GM18858 (cell line): ENCODE results near the gene TMCC3.
"Not testable (repeated sequence)": the region's sequence is repeated elsewhere in the genome, so short reads cannot be mapped to it uniquely, and the experiment has no call there.

Experiments
- ATAC-seq: cut with Tn5 transposase; IDR thresholded peaks from one replicate; pipeline ENCODE4 v1.9.1; 2021; ENCODE audit not compliant: unreplicated experiment

The TMCC3 gene, protein sequence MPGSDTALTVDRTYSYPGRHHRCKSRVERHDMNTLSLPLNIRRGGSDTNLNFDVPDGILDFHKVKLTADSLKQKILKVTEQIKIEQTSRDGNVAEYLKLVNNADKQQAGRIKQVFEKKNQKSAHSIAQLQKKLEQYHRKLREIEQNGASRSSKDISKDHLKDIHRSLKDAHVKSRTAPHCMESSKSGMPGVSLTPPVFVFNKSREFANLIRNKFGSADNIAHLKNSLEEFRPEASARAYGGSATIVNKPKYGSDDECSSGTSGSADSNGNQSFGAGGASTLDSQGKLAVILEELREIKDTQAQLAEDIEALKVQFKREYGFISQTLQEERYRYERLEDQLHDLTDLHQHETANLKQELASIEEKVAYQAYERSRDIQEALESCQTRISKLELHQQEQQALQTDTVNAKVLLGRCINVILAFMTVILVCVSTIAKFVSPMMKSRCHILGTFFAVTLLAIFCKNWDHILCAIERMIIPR

DNA sequence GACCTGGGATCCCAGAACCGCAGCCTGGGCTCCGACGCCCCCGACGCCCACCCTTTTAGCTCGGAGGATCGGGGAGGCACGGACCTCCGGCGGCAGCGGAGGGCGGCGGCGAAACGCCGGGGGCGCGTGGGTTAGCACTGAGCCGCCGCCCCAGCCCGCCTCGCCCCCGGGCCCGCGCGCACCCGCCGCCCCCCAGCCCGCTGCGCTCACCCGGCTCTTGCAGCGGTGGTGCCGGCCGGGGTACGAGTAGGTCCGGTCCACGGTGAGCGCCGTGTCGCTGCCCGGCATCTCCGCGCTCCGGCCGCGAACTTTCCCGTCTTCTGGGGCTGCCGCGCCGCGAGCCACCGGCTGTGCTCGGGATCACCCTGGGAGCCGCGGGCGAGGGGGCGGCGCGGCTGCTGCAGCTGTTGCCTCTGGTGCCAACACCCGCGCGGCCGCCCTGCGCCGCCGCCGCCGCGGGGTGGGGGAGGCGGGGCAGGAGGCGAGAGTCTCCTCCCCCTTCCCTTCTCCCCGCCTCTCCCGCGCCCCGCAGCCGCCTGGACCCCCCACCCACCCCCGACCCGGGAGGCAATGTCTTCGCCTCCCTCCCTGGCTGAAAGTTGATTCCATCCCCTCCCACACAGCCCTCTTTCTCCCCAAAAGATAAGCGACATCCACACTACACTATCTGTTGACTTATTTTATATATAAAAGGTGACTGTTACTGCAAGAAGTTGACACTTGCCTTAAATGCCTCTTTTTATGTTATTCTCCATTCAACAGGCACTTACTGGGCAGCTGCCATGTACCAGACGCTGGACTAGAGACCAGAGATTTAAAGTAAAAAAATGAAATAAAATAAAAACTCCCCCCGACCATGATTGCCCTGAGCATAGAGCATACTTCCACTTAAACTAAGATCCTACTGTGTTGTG lies at the start of gene TMCC3:
TMCC3 (minus strand) TSS at position 415 of the 914 bp plus-strand sequence; CDS start at position 288, 127 bp downstream.
- ATAC-seq, result no peak

DNA sequence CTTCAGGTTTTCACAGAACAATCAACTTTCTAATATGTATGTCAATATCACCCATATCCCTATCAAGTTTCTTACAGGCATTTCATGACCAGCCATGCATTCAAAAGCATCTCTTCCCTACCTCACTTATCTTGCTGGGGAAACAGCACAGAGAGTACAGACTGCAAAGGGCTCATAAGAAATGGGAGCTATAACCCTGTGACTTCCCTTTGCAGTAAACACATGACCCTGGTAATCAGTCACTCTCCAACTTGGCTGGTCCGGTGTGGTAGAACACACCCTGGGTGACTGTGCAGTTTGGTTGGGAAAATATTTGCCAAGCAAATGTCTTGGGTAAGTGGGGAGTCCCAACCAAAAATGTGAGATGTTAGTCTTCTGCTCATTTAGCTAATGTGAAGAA lies 49.4 kb upstream of the TMCC3 start:
- no peak for ATAC-seq

DNA sequence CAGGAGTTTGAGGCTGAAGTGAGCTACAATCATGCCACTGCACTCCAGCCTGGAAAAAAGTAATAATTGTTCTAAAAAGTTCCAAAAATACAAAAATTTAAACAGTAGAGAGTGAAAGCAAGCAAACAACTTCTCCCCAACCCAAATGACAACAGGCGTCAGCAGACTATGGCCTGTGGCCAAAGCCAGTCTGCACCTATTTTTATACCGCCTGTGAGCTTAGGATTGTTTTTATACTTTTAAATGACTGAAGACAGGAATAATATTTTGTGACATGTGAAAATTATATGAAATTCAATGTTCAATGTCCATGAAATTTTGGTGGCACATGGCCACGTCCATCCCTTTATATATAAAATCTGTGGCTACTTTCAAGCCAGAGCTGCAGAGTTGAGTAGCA lies 48.2 kb upstream of the TMCC3 start:
- no peak for ATAC-seq

DNA sequence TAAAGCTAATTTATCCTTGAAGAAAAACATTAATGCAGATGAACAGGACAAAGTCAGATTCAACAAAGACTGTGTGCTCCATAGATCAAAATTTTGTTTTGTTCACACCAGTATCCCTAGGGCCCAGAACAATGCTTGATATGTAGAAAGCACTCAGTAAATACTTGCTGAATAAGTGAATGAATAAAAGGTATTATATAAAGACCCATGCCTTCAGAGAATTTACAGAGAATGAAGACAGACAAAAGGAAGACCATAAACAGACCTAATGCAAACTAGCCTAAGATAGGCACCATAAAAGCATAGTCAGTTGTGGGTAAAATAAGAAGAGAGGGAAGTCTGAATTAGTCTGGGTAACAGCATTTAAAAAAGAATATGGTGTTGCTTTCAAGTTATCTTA lies 47.3 kb upstream of the TMCC3 start:
- no peak for ATAC-seq

DNA sequence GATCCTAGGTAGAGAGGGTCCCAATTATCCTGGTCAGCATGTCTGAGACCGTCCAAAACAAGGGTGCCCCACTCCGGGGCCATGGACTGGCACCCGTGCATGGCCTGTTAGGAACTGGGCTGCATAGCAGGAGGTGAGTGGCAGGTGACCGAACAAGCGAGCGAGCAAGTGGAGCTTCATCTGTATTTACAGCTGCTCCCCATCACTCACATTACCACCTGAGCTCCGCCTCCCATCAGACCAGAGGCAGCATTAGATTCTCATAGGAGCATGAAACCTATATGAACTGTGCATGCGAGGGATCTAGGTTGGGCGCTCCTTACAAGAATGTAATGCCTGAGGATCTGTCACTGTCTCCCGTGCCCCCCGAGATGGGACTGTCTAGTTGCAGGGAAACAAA lies 44.4 kb upstream of the TMCC3 start:
- ATAC-seq, result no peak

DNA sequence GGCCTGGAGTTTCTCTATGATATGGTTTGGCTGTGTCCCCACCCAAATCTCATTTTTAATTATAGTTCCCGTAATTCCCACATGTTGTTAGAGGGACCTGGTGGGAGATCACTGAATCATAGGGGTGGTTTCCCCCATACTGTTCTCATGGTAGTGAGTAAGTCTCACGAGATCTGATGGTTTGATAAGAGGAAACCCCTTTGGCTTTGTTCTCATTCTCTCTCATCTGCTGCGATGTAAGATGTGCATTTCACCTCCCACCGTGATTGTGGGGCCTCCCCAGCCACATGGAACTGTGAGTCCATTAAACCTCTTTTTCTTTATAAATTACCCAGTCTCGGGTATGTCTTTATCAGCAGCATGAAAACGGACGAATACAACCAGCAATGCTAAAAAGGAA lies 42.5 kb upstream of the TMCC3 start:
- not testable (repeated sequence) for ATAC-seq

DNA sequence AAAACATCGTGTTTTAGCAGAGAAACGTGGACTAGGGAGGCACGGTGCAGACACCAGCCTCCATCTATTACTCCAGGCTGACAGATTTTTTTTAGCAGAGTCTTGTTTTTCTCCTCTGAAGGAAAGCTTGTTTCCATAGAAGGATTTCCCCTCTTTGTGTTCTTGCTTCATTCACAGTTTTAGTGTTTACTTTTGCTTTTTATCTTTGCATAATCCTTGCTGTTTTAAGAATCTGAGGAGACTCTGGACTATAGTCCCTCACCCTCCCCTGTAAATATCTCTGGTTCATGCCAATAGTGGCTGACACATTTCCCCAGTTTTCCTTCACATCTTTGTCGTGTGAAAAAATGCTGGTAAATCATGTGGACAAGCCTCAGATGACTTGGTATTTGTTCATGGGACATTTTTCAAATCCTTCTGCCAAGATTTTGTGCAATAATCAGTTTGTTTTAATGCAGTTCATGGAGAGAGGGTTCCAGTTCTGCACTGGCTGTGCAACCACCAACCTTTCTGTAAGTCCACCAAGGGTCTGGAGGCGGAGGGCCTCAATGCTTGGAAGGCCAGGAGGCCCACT lies 39.9 kb upstream of the TMCC3 start:
- ATAC-seq, result no peak

DNA sequence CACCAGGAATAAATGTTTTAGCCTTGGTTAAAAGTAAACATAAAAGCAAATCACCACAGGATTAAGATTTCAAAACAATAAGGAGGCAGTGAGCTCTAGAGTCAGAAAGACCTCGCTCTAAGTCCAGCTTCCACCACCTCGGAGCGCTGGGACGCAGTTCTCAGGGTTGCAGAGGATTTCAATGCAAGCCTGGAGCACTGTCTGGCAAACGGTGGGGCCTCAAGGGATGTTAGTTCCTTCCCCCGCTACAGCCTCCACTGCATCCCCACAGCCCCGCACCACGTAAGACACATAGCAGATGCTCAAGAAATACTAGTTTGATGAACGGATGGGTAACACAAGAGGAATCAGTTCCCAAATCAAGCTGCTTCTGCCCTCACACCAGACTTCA lies 39.3 kb upstream of the TMCC3 start:
- ATAC-seq, result no peak

DNA sequence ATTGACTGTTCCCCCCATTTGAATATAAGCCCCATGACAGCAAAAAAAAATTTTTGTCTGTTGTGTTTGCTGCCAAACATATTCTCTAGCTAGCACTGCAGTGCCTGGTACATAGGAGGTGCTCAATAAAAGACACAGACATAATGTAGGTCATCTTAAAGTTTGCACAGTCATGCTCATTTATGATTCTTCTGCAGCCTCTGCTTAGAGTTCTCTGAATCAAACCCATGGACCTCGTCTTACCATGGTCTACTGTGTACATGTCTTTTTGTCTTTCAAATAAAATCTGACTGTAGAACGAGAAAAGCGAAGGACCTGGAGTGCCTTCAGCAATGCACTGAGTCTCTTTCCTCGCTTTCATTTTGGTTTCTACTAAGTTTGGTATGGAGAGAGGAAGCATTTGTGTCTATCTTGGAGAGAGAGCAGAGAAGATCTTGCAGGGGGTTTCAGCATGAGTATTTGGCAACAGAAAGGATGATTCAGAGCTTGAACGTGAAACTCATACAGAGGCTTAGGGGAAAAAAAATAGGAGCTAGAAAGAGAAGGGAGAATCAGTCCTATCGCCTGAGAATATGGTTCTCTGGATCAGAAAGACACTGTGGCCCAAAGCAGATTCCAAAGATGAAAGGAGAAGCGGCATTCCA lies 38.8 kb upstream of the TMCC3 start:
- ATAC-seq, result peak; percentile 64

DNA sequence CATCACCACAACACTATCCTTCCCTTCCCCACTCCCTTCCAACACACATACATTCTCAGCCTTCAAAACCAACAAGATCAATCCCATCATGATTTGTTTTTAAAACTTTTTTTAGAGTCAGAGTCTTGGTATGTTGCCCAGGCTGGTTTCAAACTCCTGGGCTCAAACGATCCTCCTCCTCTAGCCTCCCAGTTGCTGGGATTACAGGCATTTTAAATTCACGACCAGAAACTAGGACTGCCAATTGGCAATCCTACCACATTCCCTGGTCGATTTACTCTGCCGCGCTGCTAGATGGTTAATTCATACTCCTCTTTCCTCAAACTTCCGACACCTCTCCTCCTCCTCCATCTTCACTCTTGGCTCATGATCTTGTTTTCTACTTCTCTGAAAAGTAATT lies 37.5 kb upstream of the TMCC3 start:
- no peak for ATAC-seq

DNA sequence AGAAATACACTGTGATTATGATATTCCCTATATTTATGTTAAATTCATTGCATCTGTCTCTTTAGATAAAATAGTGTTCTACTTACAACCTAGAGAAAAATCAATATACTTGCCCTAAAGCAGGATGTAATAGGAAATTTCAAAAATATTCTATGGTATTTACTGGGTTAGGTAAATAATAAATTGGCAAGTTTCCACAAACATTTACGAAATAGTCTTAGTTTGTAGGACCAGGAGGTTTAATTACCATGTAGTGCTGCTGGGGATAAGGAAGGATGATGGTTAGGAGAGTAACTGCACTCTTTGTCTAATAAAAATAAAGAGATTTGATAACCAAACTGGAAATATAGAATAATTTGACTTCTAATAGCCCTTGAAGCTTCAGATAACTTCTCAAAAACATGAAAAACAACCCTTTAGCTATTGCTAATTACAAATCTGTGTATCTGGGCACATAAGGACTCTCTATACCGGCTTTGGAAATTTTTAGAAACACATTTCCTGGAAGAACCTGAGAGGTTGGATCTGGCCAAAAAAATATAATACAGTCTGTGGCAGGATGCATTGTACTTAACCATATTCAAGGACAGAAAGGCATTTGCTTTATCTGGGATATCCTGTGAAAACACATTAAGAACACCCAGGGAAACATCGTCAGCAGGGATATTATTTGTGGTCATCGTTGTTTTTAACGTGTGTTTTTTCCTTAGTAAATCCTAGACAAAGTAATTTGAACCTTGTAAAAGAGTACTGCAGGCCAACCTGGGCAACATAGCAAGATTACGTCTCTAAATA lies 36.7 kb upstream of the TMCC3 start:
- no peak for ATAC-seq

DNA sequence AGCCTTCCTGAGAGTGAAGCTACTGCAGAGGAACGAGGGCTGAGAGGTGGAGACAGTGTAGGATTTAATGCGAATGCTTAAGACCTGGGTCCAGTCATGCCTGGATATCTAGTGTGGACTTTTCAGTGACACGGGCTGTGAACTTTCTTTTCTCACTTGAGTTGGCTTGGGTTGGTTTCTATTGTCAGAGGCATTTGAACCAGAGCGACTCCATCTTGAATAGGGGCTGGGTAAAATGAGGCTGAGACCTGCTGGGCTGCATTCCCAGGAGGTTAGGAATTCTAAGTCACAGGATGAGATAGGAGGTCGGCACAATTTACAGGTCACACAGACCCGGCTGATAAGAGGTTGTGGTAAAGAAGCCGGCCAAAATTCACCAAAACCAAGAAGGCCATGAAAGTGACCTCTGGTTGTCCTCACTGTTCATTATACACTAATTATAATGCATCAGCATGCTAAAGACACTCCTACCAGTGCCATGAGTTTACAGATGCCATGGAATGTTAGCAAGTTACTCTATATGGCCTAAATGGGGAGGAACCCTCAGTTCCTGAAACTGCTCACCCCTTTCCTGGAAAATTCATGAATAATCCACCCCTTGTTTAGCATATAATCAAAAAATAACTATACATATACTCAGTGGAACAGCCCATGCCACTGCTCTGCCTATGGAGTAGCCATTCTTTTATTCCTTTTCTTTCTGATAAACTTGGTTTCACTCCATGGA lies 34.2 kb upstream of the TMCC3 start:
- ATAC-seq, result no peak

DNA sequence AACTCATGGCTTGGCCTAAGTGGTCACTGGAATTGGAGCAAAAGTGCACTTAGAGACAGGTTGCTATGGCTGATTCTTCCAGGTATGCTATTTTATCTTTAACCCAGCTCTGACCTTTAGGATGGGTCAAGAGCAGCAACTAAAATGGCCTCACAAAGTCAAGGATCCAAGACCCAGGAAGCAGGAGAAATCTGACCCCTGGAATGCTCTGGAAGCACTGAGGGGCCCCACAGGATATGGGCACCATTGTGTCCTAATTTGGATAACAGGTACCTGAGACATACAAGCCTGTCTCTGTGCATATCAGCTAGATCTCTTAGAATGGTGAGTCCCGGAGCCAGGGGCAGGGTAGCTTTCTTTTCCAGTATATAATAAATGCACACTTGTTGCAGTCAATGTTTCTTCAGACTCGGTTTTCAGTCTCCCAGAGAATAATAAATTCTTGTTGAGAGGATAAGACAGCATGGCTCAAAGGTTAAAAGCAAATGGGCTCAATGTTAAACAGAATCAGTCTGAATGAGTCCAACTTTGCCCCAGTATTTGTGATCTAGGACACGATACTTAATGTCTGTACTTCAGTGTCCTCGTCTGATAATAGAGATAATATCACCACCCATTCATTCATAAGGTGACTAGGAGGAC lies 29.3 kb upstream of the TMCC3 start:
- ATAC-seq, result no peak

DNA sequence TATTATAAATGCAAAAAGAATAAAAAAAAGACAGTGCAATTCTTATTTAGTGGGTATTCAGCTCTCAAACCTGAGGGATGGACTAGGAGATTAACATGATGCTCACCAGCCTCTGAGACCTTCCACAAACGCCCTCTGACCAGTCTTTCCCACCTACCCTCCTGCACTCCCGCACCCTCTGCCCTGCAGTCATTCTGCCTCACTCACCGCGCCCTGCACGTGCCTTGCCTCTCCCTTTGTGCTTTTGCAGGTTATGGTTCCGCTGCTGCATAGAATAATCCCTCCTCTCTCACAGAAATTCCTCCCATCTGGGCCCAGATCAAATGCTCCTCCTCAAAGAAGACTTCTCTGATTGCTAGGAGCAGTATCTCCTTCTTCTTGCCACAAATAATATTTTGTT lies 28.5 kb upstream of the TMCC3 start:
- ATAC-seq, result no peak

DNA sequence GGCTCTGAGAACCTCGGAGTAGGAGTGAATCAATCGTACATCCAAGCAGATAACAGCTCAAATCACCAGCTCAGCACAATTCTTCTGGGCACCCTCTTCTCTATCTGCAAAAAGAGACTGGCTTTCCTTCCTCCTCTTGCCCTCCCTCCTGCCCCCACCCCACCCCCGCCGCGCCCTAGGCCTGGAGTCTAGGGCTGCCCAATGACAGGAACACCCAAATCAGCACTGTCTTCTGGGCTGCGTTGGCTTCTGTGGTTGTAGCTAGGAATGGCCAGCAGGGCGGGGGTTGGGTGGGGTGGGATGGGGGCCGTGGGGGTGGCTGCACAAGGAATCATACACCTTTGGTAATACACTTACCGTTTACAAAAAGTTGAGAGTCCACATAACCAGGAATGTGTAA lies 28.0 kb upstream of the TMCC3 start:
- ATAC-seq, result no peak

DNA sequence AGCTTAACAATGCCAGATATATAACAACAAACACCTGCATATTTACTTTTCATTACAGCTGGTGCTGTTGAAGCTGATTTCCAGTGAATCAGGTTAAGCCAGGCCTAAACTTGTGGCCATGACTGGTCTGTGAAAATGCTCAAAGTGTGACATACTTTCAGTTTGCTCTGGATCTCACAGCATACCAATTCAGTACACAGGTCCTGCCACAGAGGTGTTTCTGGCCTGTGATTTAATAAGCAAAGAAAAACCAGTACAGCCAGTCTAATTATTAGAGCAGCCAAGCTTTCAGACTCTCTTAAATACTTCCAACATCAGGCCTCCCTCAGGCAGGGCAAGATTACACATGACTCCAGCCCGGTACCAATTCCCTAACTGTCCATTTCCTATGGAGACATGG lies 27.4 kb upstream of the TMCC3 start:
- ATAC-seq, result peak; percentile 41

DNA sequence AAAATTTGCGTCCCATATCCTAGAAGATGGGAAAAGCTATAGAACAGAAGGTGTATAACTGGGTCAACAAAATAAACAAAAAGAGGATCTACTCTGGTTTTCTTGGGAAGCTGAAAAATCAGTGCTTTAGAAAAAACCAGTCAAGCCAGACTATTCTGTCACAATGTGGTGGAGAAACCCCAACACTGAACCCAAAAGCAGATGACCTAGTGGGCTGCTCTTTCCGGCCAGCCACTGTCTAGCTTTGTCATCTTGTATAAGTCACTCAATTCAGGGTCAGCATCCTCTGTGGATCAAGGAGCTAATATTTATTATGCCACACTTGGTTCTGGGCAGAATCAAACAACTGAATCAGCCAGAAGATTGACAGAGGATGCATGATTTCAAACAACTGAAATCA lies 26.6 kb upstream of the TMCC3 start:
- ATAC-seq, result no peak

DNA sequence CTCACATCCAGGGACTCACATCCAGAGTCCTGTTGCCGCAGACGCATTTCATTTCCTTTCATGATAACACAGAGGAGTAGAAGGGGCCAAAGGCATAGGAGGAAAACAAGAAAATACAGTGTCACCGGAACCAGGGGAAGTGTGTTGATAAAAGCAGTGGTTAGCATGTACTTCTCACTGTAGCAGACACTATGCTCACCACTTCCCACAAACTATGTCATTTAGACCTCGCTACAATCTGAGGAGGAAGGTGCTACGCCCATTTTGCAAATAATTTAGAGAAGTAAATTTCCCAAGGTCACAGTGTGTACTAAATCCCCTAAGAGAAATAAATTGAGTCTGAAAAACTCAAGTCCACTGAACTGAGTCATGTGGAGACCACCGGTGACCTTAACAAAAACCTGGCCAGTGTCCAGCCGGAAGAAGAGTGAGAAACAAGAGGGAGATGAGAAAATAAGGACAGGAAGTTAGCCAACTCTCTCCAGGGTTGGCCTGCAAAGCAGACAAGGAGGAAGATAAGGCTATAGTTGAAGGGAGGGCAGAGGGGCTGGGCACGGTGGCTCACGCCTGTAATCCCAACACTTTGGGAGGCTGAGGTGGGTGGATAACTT lies 25.8 kb upstream of the TMCC3 start:
- peak; percentile 77 for ATAC-seq

DNA sequence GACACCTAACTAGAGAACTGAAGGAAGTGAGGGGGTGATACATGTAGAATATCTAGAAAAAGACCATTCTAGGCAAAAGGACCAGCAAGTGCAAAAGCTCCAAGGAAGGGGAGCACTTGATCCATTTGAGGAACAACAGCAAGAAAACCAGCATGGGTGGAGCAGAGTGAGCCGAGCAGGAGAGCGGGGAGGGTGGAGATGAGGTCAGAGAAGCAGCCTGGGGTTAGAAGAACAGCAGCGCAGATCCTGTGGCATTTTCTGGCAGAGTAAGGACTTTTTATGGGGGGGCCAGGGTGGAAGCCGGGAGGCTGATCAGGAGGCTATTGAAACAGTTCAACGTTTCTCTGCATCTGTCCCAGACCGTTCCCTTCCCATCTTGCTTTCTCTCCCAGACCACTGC lies 24.5 kb upstream of the TMCC3 start:
- no peak for ATAC-seq
